Erythroblast (primary cell): ENCODE results near the gene NOTCH2.
"Not testable (repeated sequence)": the region's sequence is repeated elsewhere in the genome, so short reads cannot be mapped to it uniquely, and the experiment has no call there.

Source experiments
- GATA1 ChIP-seq: IDR thresholded peaks from 2 replicates; pipeline ENCODE4 v1.6.1; 2011; ENCODE audit warnings: low read depth, mild to moderate bottlenecking, control low read depth, low read length, moderate library complexity
- POLR2A ChIP-seq: IDR thresholded peaks from 2 replicates; pipeline ENCODE4 v1.6.1; 2011; ENCODE audit warnings: mild to moderate bottlenecking, low read length

DNA sequence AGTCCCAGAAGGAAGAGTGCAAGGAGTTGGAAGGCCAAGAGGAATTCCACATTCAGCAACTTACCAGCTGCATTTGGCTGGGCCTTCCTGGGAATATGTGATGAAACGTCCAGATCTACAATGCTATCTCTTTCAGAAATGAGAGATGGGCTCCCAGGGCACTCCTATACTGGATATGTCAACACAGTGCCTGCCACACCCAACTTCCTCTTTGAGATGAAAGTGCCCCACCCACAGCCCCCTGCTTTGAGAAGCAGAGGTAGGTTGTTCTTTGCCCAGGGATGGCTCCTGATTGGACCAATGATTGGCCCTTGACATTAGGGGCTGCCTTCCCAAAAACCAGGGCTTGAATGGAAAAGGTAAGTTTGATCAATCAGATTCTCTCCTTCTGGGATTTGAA is 31.1 kb upstream of the NOTCH2 start:
- TF ChIP-seq POLR2A, GATA1: not testable (repeated sequence)
